Adrenal gland (tissue), 5 donors: ENCODE results near the gene LILRA2.

ENCODE experiments used
- POLR2A ChIP-seq, 2 donors: fragments of 450-650 bp; IDR thresholded peaks; one replicate each; pipeline ENCODE4 v1.6.1; 2017; ENCODE audit warnings: antibody characterized with exemption in 2 of 2, mild to moderate bottlenecking in 2 of 2, moderate library complexity in 1 of 2
- TF ChIP-seq, protein P1 (sequence below), 6 experiments: fragments of 450-650 bp in 4 of 6; fragments of 200-600 bp in 2 of 6; sonication (generic) in 1 of 6; IDR thresholded peaks; 1 replicate in 5 of 6; 2 replicates in 1 of 6; pipeline versions ENCODE4 v1.5.1 to v1.8.0; 2016 to 2021; ENCODE audit warnings: antibody characterized with exemption in 6 of 6, mild to moderate bottlenecking in 2 of 6, moderate library complexity in 1 of 6
- donor health status: DM: no; HTN: no; CAD: no.

DNA sequence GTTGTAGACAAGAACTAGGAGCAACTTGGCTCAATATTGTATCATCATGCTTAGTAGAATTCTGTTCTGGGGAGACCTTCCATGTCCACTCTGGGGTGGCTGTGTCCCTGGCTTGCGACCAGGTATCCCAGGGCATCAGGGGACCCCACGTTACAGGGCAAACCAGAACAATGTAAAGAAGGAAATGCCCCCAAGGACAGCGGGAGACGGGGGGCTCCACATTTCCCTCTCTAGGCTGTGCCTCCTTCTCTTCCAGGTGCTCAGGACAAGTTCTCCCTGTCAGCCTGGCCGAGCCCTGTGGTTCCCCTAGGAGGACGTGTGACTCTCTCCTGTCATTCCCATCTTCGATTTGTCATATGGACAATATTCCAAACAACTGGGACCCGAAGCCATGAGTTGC lies 40.1 kb upstream of the LILRA2 start:
- no peak for TF ChIP-seq POLR2A (IDR thresholded peaks at IDR 0.05)
- TF ChIP-seq, protein P1, sequence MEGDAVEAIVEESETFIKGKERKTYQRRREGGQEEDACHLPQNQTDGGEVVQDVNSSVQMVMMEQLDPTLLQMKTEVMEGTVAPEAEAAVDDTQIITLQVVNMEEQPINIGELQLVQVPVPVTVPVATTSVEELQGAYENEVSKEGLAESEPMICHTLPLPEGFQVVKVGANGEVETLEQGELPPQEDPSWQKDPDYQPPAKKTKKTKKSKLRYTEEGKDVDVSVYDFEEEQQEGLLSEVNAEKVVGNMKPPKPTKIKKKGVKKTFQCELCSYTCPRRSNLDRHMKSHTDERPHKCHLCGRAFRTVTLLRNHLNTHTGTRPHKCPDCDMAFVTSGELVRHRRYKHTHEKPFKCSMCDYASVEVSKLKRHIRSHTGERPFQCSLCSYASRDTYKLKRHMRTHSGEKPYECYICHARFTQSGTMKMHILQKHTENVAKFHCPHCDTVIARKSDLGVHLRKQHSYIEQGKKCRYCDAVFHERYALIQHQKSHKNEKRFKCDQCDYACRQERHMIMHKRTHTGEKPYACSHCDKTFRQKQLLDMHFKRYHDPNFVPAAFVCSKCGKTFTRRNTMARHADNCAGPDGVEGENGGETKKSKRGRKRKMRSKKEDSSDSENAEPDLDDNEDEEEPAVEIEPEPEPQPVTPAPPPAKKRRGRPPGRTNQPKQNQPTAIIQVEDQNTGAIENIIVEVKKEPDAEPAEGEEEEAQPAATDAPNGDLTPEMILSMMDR (IDR thresholded peaks at IDR 0.05), result no peak
